Superior temporal gyrus (tissue), 1 donor: ENCODE results near the gene CGB2.
"Not testable (repeated sequence)": the region's sequence is repeated elsewhere in the genome, so short reads cannot be mapped to it uniquely, and the experiment has no call there.

Experiments used
- DNase-seq: peaks from one replicate; pipeline ENCODE4 v3.0.0-alpha.2; 2016; ENCODE audit errors: extremely low spot score

CGB2 gene

DNA sequence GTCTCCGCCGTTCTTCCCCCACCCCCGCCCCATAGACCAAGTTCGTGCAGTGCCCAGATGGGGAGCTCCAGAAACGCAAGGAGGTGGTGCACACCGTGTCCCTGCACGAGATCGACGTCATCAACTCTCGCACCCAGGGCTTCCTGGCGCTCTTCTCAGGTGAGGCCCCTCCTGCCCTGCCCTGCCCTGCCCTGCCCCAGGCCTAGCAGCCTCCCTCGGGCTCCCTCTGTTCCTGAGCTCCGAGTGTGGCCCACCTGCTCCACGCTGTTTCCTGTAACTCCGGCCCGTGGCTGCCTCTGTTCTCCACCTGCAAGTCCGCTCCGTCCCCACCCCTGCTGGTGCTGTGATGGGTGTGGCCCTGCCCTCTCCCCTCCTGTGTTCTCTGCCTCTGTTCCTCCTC lies 21.2 kb upstream of the CGB2 start:
- no peak for DNase-seq

DNA sequence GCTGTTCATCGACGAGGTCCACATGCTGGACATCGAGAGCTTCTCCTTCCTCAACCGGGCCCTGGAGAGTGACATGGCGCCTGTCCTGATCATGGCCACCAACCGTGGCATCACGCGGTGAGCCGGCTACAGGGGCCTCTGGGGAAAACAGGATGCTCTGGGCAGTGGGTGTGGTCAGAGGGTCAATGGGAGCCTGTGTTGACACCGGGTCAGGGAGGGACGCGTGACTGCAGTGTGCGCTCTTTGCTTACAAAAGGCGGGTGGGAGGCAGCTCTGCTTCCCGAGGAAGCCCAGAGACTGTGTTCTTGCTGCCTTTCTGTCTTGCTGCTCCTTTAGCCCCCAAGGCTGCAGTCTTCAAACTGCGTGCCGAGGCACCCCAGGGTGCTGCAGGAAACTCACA lies 20.5 kb upstream of the CGB2 start:
- no peak for DNase-seq

DNA sequence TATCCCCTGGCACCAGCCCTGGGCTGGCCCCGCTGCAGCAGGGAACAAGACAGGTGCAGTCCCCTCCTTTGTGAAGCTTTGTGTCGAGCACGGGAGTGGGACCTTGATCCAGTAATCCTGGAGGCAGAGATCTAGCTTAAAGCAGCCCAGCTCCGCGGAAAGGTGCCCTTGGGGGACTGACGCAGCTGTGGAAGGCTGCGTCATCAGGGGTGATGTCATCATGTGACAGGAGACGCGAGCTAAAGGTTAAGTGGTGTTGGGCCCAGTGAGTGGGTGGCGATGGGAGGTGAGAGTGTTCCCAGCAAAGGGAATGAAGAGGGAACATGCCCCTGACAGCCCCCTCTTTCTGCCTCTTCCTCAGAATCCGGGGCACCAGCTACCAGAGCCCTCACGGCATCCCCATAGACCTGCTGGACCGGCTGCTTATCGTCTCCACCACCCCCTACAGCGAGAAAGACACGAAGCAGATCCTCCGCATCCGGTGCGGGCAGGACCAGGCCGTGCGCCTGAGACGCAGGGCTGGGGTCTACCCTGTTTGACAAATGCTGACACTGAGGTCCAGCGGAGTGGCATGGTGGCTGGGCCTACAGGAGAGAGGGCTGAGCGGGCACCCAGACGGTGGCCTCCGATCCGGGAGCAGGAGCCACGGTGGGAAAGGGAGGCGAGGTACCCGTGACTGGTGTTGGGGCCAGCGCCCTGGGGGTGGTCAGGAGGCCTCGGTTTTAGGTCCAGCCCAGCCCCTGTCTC lies 17.4 kb upstream of the CGB2 start:
- DNase-seq = no peak

DNA sequence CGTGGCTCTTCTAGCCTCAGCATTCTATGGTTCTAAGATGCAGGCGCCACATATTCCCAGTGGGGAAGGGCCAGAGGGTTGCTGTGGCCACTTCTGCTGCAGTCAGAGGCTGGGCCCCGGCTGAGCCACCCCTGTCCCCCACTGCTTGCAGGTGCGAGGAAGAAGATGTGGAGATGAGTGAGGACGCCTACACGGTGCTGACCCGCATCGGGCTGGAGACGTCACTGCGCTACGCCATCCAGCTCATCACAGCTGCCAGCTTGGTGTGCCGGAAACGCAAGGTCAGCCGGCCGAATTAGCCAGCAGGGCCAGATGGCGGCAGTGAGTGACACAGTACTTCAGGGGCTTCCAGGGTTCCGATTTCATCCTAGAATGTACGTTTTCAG lies 16.8 kb upstream of the CGB2 start:
- DNase-seq = no peak

DNA sequence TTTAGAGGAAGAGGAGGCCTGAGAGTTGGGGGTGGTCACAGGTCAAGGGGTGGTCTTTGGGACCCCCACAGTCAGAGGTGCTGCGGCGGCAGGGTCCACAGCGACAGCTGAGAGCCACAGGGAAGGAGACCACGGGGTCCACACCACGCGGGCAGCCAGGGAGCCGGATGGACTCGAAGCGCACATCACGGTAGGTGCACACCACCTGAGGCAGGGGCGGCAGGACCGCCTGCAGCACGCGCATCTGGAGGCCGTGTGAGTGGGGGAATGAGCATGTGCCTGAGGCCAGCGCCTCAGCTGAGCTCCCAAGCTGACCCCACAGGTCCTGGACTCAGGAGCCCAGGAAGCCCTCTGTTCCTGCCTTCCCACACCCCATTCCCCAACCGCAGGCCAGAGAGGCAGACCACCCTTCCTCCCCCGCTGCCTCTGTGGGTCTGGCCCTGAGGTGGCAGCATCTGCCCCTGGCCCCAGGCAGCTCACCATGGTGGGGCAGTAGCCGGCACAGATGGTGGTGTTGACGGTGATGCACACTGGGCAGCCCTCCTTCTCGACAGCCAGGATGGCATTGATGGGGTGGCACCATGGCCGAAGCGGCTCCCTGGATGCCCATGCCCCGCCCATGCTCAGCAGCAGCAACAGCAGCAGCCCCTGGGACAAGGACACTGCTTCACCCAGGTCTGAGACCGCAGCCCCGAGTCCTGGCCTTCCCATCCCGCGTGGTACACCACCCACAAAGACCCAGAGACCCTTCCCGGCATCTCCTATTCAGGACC lies 15.4 kb upstream of the CGB2 start:
- DNase-seq = no peak

DNA sequence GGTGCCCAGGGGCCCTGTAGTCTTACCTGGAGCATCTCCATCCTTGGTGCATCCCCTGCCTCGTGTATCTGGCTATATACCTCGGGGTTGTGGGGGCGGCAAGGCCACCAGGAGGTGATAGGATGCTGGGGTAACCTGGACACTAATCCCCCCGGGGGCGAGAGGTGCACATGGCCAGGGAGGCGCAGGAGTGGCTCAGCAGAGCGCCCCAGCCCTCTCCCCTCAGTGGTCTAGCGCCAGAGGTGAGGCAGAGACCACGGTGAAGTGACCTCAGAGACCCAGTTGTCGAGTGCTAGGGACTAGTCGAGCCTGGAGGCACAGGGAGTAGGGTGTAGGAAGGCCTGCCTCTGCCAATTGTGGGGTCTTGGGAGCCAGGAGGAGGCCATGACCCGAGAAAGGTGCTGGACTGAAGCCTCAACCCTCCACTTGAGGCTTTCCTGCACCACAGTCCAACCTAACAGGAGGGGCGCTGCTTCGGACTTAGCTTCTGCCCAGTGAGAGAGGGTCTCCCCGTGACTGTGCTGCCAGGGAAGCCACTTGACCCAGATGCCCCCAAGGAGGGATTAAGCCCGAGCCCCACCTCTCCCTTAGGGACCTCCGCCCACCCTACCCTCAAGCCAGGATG lies 14.5 kb upstream of the CGB2 start, which contains the start of gene LHB:
LHB (minus strand) TSS at position 51 of the 625 bp plus-strand sequence; CDS start at position 41, 10 bp downstream.
- DNase-seq = no peak

DNA sequence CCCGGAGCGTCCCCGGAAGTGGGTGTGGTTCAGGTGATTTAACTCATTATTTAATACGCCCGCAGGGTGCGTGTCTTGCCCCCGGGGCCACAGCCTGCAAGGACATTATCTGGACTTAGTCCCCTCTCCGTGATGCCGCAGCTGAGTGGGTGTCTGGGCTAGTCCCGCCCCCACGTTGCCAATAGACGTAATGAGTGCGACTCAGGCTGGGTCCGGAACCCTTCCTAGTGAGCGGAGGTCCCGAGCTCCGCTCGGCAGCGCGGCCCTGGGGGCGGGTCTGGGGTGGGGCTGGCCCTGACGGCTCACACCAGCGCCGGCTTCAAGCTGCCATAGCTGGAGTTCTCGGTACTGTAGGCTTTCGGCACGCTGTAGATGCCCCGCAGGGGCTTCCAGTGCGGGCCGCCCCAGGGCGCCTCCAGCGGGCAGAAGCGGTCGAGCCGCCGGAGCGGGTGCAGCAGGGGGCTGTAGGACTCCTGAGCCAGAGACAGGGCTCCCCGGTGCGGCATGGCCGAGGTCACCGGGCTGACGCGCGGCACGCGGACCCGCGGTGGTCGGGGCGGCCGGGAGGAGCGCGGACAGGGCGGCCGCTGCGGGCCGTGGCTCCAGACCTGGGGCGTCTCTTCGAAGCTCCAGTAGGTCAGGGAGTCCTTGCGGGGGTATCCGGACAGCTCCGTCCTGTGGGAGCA lies 13.9 kb upstream of the CGB2 start:
- no peak for DNase-seq

DNA sequence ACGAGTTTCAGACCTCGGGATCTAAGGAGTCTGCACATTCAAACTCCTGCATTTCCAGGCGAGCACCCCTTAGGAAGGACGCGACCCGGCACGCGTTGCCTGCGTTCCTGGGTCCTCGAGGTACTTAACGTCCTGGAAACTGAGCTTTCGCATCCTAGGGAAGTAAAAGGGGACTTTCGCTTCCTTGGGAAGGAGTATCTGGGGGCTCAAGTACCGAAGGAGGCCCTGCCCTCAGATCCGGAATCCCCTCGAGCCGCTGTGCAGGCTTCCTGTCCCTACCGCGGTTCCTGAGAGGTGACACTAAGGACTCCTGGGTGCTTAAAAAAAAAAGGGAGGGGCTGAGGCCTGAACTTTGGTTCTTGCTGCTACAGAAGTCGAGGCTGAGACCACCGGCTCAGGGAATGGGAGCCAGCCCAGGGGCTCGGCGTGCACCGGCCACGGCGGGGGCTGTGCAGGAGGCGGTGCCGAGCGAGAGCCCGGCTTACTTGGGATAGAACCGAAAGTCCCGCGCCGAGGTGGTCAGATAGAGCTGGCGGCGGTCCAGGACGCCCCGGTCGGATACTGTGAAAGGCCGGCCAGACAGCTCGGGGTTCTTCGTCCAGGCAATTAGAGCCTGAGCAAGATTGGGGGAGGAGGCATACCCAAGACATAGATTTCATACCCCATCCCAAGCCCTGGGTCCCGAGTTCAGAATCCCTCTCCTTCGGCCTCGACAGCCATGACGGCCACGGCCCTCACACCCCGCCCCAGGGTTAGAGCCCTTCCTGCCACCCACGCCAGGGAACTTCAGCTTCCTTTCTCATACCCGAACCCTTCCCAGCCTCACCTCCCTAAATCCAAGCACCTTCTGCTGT lies 13.1 kb upstream of the CGB2 start:
- not testable (repeated sequence) for DNase-seq

DNA sequence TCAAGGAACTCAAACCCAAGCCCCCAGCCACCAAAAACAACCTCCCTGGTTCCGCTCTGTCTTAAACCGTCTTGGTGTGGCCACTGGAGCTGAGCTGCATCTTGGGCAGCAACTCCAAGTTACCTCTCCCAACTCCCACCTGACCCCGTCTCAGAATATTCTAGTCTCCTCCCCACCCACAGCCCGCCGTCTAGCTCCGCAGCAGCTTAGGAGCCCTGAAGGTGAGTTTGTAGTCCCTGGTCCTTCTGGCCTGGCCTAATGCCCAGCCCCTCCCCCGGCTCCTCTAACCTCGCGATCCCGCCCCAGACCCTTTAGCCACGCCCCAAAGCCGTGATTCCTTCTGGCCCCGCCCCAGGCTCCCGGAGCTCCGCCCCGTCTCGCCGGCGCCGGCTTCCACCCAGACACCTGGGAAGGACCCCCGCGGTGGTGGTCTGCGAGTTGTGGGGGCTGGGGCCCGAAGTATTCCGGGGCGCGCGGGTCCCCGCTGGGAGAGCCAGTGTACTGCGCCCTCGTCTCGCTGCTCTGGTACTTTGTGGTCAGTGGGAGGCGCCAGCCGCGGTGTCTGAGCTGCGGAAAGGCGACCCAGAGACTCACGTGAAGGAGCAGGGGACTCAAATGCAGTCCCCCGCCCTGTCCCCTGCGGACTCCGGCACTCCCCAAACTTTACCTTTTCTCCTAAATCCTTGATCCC lies 12.3 kb upstream of the CGB2 start:
- DNase-seq = no peak

DNA sequence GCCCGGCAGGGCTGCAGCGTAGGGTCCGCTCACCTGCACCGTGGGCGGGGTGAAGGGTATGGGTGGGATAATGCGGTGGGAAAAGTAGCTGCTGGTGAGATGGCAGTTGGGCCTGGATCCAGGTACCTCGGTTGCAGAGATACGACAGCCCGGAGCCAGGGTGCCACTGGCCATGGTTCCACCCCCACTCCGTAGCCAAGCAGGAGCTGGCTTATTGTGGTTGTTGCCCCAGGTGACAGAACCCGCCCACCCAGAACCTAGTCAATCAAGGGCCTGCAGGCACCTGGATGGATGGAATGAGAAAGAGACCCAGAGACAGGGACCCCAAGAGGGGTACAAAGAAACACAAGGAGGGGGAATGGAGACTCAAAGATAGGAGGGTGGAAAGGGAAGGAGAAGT lies 11.3 kb upstream of the CGB2 start:
- no peak for DNase-seq

DNA sequence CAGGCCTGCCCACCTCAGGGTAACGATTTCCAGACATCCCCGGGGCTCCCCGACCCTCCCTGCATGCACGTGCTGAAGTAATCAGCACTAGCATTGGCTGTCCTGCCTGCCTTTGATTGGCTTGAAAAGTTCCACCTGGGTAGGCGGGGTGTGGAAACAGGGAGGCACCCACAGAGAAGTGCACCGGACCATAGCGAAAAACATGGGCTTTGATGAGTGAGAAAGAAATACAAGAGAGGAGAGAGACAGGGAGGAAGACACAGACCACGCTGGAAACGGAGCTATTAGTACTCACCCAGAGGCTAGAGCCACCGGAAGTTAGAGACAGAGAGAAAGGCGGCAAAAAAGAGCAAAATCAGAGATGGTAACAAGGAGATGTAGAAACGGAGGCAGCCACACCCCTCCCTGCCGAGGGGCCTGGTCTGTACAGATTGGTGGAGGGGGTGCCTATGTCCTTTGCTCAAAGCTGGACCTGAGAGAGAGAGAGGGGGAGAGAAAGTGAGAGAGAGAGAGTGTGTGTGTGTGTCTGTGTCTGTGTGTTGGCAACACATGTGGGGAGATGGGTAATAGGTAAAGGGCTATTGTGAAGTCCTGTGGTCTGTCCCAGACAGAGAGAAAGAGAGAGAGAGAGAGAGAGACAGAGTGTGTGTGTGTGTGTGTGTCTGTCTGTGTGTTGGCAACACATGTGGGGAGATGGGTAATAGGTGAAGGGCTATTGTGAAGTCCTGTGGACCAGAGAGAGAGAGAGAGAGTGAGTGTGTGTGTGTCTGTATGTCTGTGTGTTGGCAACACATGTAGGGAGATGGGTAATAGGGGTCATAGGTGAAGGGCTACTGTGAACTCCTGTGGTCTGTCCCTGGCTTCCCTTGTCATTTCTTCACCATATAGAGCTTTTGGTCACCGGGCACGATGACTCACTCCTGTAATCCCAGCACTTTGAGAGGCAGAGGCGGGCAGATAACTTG lies 10.5 kb upstream of the CGB2 start:
- DNase-seq = no peak

DNA sequence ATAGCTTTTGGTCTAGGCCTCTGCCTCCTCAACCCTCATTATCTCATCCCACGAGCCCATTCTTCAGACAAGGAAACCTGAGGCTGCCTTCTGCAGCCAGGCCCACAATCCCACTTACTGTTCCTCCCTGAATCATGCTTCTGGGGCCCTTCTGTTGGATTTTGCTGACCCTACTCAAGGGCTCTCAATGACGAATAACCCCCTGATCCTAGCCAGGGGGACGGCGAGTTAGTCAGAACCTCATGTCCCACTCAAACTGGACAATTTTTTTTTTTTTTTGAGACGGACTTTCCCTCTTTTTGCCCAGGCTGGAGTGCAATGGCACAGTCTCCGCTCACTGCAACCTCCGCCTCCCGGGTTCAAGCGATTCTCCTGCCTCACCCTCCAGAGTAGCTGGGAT lies 9.6 kb upstream of the CGB2 start:
- DNase-seq = no peak

DNA sequence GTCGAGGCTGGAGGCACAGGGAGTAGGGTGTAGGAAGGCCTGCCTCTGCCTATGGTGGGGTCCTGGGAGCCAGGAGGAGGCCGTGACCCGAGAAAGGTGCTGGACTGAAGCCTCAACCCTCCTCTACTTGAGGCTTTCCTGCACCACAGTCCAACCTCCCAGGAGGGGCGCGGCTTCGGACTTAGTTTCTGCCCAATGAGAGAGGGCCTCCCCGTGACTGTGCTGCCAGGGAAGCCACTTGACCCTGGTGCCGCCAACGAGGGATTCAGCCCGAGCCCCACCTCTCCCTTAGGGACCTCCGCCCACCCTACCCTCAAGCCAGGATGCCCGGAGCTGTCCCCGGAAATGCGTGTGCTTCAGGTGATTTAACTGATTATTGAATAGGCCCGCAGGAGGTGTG lies 7.5 kb upstream of the CGB2 start, which contains the start of gene CGB3:
CGB3 (minus strand) TSS at position 101 of the 400 bp plus-strand sequence. CDS start 362 bp downstream, outside the sequence.
- DNase-seq = not testable (repeated sequence)

DNA sequence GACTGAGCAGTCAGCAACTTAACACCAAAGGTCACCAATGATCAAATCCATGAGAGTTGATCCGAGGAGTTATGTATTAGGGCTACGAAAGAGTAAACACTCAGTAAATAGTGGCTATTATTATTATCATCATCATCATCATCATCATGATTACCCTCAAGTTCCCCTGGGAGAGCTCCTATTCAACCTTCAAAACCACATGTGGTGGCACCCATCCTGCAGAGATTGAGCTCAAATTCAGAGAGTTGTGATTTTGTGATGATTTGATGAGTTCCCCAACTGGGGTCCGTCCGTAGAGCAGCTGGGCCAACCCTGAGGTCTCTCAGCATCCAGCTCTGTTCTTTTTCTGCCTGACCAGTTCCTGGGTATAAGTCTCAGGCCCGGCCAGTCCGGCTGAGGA lies 6.6 kb upstream of the CGB2 start:
- not testable (repeated sequence) for DNase-seq

DNA sequence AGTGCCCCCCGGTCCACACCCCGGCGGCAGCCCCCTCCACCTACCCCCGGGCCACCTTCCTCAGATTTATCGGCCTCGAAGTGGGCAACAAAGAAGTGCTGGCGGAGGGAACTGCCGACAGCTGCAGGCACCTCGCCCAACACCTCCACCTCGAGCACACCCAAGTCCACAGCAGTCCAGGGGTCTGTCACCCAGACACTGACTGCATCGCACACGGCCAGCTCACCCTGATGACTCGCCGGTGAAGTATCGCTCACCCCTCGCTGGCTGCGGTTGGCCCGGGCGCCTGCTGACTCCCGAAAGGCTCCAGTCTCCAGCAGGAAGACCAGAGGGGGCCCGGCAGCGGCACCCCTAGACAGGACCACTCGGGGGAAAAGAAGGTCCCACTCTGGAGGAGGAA lies 6.1 kb upstream of the CGB2 start:
- DNase-seq = not testable (repeated sequence)

DNA sequence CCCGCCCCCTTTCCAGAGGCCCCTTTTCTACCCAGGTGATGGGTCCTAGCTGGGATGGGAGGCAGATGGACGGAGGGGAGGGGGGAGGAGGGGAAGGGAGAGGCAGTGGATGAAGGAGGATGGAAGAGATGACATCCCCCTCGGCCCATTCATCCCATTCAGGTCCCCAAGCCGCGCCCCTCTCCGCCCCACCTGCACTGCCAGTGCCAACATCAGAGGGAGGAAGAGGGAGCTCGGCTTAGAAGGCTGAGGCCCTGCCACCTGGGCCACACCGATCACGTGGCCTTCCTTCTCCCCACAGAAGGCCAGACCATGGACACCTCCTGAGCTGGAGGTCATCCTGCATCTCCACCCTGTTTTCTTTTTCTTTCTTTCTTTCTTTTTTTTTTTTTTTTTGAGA lies 3.0 kb upstream of the CGB2 start:
- not testable (repeated sequence) for DNase-seq

DNA sequence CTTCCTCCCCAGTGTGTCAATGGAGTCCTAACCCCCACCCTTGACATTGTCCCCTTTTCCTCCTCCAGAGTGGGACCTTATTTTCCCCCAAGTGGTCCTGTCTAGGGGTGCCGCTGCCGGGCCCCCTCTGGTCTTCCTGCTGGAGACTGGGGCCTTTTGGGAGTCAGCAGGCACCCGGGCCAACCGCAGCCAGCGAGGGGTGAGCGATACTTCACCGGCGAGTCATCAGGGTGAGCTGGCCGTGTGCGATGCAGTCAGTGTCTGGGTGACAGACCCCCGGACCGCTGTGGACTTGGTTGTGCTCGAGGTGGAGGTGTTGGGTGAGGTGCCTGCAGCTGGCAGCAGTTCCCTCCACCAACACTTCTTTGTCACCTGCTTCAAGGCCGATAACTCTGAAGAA lies 1.9 kb upstream of the CGB2 start:
- DNase-seq = not testable (repeated sequence)

DNA sequence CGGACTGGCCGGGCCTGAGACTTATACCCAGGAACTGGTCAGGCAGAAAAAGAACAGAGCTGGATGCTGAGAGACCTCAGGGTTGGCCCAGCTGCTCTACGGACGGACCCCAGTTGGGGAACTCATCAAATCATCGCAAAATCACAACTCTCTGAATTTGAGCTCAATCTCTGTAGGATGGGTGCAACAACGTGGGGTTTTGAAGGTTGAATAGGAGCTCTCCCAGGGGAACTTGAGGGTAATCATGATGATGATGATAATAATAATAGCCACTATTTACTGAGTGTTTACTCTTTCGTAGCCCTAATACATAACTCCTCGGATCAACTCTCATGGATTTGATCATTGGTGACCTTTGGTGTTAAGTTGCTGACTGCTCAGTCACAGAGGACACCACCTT lies 1.4 kb upstream of the CGB2 start:
- DNase-seq = not testable (repeated sequence)

DNA sequence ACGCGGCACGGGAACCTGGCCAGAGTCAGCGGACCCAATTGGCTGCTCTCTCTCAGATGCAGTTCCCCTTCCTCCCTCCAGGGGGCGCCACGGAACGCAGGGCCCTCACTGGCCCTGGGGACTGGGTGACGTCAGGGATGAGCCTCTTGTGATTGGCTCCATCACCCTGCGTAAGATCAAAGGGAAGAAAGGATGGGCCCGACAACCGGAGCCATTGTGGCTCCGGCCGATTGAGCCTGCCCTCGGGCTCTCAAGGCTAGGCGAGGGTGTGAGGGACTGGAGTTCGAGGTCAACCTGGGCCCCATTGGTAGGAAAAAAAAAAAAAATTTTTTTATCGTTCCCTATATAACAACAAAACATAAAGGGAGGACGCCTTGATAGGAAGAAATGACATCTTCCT lies 5.1 kb downstream of the CGB2 start, which contains the start of gene CGB1:
CGB1 (minus strand) TSS at position 81 of the 400 bp plus-strand sequence. CDS start 184 bp downstream, outside the sequence.
- DNase-seq = not testable (repeated sequence)
